Measurements from ENCODE around the gene LARP1B.

The LARP1B gene

DNA sequence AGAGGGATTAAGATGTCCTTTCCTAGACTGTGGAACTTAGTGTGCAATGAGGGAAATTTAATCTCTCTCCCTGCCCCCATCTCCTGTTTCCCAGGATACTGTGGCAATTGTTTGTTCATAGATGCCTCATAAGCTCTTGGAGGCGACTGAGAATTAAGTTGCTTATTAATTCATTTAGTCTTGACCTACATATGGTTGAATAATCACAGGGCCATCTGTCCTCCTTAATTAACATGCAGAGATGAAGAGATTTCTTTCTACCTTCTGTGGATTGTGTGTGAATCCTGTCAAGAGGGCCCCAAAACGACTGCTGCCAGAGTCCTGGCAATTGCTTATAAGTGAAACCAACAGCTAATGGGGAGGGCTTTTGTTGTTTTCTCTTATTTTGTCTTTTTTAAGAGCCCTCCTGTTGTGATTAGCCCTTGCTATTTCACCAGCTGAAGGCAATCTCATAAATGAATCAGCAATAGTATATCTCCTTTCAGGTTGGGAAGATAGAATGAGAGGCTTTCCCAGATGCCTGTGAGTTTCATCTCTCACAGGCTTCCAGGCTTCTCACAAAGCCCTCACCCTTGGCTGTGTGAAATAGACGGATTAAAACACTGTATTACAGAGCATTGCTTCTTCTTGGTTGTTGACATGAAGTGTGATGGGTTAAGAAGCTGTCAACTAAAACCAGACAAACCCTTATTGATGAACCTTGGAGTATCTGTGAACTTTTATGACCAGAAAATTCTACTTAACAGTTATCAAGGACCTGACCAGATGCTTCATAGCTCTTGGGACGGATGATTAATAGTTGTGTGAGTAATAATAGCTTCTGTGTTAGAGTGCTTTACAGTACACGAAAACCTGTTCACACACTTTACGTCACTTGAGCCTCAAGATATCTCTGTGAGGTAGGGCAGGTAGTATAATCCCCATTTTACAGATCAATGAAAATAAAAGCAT is 168.0 kb downstream of the LARP1B start:
- Histone ChIP-seq H3K9ac (ENCODE audit: low read length) (no peak overlapping the region), H3K27ac (ENCODE audit: low read length) (no peak overlapping the region), H3K36me3 (replicated peaks; ENCODE audit: low read depth, low read length) (no peaks in the 10 kb centered on the region), H3K4me3 (ENCODE audit: low read length) (no peak overlapping the region), H3K4me1 (ENCODE audit: low read length) (no peaks in the 10 kb centered on the region), H3K9me3 (ENCODE audit: insufficient read depth, low read length) (no peaks in the 10 kb centered on the region), H3K27me3 (ENCODE audit: low read depth, low read length) (no peaks in the 10 kb centered on the region), H3K79me2 (ENCODE audit: low read length) (no peaks in the 10 kb centered on the region), H3K4me2 (ENCODE audit: low read length) (no peak overlapping the region), H2AFZ (ENCODE audit: low read depth, low read length) (no peak overlapping the region), H4K20me1 (ENCODE audit: insufficient read depth, low read length) (no peaks in the 10 kb centered on the region)
- TF ChIP-seq, protein P1, sequence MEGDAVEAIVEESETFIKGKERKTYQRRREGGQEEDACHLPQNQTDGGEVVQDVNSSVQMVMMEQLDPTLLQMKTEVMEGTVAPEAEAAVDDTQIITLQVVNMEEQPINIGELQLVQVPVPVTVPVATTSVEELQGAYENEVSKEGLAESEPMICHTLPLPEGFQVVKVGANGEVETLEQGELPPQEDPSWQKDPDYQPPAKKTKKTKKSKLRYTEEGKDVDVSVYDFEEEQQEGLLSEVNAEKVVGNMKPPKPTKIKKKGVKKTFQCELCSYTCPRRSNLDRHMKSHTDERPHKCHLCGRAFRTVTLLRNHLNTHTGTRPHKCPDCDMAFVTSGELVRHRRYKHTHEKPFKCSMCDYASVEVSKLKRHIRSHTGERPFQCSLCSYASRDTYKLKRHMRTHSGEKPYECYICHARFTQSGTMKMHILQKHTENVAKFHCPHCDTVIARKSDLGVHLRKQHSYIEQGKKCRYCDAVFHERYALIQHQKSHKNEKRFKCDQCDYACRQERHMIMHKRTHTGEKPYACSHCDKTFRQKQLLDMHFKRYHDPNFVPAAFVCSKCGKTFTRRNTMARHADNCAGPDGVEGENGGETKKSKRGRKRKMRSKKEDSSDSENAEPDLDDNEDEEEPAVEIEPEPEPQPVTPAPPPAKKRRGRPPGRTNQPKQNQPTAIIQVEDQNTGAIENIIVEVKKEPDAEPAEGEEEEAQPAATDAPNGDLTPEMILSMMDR (IDR thresholded peaks at IDR 0.05; ENCODE audit: low read depth, low read length) = no peak
- no peak for TF ChIP-seq EZH2phosphoT487 (IDR thresholded peaks at IDR 0.05; ENCODE audit: low read depth)

DNA sequence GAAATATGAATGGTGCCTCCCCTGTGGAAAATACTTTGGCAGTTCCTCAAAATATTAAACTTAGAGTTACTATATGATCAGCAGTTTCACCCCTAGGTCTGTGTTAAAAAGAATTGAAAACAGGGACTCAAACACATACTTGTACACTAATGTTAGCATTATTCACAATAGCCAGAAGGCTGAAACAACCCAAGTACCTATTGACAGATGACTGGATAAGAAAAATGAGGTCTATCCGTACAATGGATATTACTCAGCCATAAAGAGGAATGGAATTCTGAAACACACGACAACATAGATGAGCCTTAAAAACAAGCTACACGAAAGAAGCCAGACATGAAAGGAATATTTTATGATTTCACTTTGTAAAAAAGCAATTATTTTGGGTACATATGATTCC is 171.6 kb downstream of the LARP1B start:
- no peaks in the 10 kb centered on the region for H3K27me3 ChIP-seq (ENCODE audit: low read depth, low read length)
- H3K79me2 ChIP-seq (ENCODE audit: low read length) = no peaks in the 10 kb centered on the region
- no peaks in the 10 kb centered on the region for H3K4me1 ChIP-seq (ENCODE audit: low read length)
- H3K27ac ChIP-seq (ENCODE audit: low read length) = no peak overlapping the region
- TF ChIP-seq, protein P1 (IDR thresholded peaks at IDR 0.05; ENCODE audit: low read depth, low read length) = no peak
- no peak for TF ChIP-seq EZH2phosphoT487 (IDR thresholded peaks at IDR 0.05; ENCODE audit: low read depth)
- no peak overlapping the region for H3K4me2 ChIP-seq (ENCODE audit: low read length)
- H3K9me3 ChIP-seq (ENCODE audit: insufficient read depth, low read length) = no peaks in the 10 kb centered on the region
- no peak overlapping the region for H2AFZ ChIP-seq (ENCODE audit: low read depth, low read length)
- H3K36me3 ChIP-seq (replicated peaks; ENCODE audit: low read depth, low read length) = no peaks in the 10 kb centered on the region
- no peak overlapping the region for H3K4me3 ChIP-seq (ENCODE audit: low read length)
- no peak overlapping the region for H3K9ac ChIP-seq (ENCODE audit: low read length)
- H4K20me1 ChIP-seq (ENCODE audit: insufficient read depth, low read length) = no peaks in the 10 kb centered on the region

DNA sequence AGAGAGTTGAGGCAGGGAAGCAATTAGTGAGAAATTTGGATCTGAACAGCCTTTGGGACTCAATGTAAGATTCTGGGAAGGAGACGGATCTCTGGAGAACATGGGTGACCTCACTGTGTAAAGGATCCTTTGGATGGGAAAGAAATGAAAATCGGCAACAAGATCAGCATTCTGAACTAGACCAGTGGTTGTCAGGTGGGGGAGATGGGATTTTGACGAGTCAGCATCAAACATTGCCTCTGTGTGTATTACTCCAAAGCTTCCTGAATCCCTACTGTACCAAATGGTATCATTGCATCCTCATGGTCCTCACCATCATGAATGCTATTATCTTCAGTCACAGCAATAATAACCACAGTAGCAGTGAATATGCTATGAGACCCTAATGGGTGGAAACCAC is 173.7 kb downstream of the LARP1B start:
- Histone ChIP-seq H3K9ac (ENCODE audit: low read length) (no peak overlapping the region), H3K79me2 (ENCODE audit: low read length) (no peaks in the 10 kb centered on the region), H2AFZ (ENCODE audit: low read depth, low read length) (no peak overlapping the region), H4K20me1 (ENCODE audit: insufficient read depth, low read length) (no peaks in the 10 kb centered on the region), H3K4me2 (ENCODE audit: low read length) (no peak overlapping the region), H3K27me3 (ENCODE audit: low read depth, low read length) (no peaks in the 10 kb centered on the region), H3K4me3 (ENCODE audit: low read length) (no peak overlapping the region), H3K4me1 (ENCODE audit: low read length) (no peaks in the 10 kb centered on the region), H3K9me3 (ENCODE audit: insufficient read depth, low read length) (no peaks in the 10 kb centered on the region), H3K27ac (ENCODE audit: low read length) (no peak overlapping the region), H3K36me3 (replicated peaks; ENCODE audit: low read depth, low read length) (no peaks in the 10 kb centered on the region)
- TF ChIP-seq, protein P1 (IDR thresholded peaks at IDR 0.05; ENCODE audit: low read depth, low read length) = no peak
- no peak for TF ChIP-seq EZH2phosphoT487 (IDR thresholded peaks at IDR 0.05; ENCODE audit: low read depth)

DNA sequence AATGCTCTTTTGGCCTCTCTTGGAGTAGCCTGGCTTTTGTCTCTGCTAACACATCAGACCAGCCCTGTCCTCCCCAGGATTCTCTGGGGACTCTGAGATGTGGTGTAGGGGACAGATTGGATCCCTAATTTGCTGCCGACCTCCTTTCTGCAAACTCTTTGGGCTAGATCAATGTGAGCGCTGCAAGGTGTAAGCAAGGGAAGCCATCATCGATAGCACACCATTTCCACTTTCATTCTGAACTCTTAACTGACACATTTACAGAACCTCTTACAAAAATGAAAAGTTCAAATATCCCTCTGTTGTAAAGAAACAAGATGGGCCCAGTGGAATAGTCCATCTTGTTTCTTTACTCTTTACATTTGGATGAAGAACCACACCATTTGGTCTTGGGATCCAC is 179.9 kb downstream of the LARP1B start:
- no peak overlapping the region for H3K4me3 ChIP-seq (ENCODE audit: low read length)
- no peaks in the 10 kb centered on the region for H3K4me1 ChIP-seq (ENCODE audit: low read length)
- no peaks in the 10 kb centered on the region for H3K27me3 ChIP-seq (ENCODE audit: low read depth, low read length)
- H3K79me2 ChIP-seq (ENCODE audit: low read length) = no peaks in the 10 kb centered on the region
- no peak overlapping the region for H3K27ac ChIP-seq (ENCODE audit: low read length)
- H3K9ac ChIP-seq (ENCODE audit: low read length) = no peak overlapping the region
- H4K20me1 ChIP-seq (ENCODE audit: insufficient read depth, low read length) = no peaks in the 10 kb centered on the region
- H3K36me3 ChIP-seq (replicated peaks; ENCODE audit: low read depth, low read length) = no peaks in the 10 kb centered on the region
- no peak overlapping the region for H3K4me2 ChIP-seq (ENCODE audit: low read length)
- no peak overlapping the region for H2AFZ ChIP-seq (ENCODE audit: low read depth, low read length)
- TF ChIP-seq, protein P1 (IDR thresholded peaks at IDR 0.05; ENCODE audit: low read depth, low read length) = no peak
- no peak for TF ChIP-seq EZH2phosphoT487 (IDR thresholded peaks at IDR 0.05; ENCODE audit: low read depth)
- H3K9me3 ChIP-seq (ENCODE audit: insufficient read depth, low read length) = no peaks in the 10 kb centered on the region

Measured in OCI-LY3 (cell line).